Suppressor macrophage treated with lipopolysaccharide for 1 hour (primary cell): ENCODE measurements around the gene SCAMP5.

Experiments used
- DNase-seq, 3 donors: peaks; one replicate each; pipeline ENCODE4 v3.0.0-alpha.2; 2020 to 2022

Gene SCAMP5

DNA sequence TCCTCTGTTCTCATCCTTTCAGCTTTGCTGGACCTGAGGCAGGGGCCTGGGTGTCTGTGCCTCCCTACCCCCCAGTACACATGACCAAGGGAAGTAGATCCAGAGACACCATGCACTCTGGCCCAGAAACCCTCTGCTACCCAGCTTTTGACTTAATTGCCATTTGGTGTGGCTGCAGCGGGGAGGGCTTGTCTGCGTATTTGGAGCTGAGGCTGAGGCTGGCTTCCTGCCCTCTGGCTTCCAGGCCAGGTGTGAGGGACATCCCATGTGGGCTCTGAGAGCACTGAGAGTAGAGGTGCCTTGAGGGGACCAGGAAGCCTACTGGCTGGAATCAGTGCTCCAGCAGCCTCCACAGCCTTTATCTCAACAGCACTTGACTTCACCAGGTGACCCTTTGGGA, 54.9 kb downstream of the SCAMP5 start:
- no peak for DNase-seq

- peak; percentile 44 to 71 (median 65) for DNase-seq
Observed at GRCh38 chr15:75051191-75051608, 55.8 kb downstream of the SCAMP5 start.

DNA sequence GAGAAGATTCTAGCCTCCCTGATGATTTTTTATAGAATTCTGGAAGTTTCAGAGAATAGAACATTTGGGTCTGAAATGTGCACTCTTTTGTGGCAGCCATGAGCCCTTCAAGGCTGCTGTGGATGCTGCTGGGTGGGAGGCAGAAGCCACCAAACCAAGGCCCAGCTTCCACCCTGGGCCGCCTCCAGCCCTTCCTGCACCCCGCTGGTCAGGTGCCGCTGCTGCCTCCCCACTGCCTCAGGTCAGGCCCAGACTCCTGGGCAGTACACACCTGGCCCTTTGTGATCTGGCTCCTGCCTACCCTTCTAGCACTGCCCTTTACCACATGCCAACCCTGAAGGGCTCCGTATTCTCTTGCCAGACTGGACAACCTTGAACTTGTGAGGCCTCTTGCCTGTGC, 56.3 kb downstream of the SCAMP5 start:
- DNase-seq, result no peak

DNA sequence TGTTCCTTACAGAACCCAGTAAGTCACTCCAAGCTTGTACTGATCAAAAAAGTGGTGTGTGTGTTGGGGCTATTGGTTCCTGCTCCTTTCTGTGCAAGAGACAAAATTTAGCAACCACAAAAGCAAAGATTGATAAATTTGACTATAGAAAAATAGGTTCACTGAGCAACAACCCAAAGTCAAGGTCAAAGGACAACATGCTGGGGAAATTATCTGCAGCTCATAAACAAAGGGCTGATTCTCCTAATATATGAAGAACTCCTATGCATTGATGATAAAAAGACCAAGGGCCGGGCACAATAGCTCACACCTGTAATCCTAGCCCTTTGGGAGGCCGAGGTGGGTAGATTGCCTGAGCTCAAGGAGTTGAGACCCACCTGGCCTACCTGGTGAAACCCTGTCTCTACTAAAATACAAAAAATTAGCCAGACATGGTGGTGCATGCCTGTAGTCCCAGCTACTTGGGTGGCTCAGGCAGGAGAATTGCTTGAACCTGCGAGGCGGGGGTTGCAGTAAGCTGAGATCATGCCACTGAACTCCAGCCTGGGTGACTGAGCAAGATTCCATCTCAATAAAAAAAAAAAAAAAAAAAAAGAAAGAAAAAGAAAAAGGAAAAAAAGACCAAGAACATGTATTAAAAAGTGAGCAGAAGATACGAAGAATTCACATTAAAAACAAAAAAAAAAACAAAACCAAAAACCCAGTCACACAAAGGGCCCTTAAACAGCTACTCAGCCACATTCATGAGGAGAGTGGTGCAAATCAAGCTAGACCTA, 57.8 kb downstream of the SCAMP5 start:
- DNase-seq, result no peak

- DNase-seq, result no peak
Observed at GRCh38 chr15:75053748-75054125, 58.4 kb downstream of the SCAMP5 start.

DNA sequence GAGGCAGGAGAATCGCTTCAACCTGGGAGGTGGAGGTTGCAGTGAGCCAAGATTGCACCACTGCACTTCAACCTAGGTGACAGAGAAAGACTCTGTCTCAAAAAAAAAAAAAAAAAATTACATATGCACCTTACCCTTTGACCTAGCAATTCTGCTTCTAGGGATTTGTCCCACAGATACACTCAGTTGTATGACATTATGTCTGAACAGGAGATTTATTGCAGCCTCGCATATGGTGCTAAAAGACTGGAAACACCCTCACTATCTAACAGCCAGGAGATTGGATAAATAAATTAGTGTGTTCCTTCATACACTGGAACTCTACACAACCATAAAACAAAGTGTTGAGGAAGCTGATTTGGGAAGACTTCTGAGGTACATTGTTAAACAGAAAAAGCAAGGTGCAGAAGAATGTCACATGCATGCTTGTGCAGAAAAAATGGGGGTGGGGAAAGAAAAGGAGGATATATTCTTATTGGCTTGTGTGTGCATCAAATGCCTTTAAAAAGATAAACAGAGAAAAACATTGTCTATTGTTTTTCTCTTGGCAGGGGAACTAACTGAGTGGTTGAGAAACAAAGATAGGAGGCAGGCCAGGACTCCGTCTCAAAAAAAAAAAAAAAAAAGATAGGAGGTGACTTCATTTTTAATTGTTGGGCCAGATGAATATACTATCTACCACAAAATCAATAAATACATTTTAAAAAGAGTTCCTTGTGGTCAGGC, 59.0 kb downstream of the SCAMP5 start:
- DNase-seq, result no peak

- no peak for DNase-seq
Observed at GRCh38 chr15:75056036-75056435, 60.7 kb downstream of the SCAMP5 start.

GRCh38 chr15:75058127-75058905, 63.0 kb downstream of the SCAMP5 start:
- no peak for DNase-seq

DNA sequence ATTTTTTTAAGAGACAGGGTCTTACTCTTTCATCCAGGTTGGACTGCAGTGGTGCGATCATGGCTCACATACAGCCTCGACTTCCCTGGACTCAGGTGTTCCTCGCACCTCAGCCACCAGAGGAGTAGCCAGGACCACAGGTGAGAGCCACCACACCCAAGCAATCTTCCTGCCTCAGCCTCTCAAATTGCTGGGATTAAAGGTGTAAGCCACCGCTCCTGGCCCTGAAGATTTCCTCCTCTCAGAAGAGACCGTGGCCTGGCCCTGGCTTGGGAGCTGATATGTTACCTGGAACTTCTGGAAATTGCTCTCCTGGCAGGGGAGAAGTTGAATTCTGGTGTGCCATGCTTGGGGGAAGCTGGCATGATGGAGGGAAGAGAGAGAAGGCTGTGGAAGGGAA, 64.2 kb downstream of the SCAMP5 start:
- no peak for DNase-seq

GRCh38 chr15:75061272-75061671, 65.9 kb downstream of the SCAMP5 start:
- DNase-seq, result peak; percentile 44 to 66 (median 66)

DNA sequence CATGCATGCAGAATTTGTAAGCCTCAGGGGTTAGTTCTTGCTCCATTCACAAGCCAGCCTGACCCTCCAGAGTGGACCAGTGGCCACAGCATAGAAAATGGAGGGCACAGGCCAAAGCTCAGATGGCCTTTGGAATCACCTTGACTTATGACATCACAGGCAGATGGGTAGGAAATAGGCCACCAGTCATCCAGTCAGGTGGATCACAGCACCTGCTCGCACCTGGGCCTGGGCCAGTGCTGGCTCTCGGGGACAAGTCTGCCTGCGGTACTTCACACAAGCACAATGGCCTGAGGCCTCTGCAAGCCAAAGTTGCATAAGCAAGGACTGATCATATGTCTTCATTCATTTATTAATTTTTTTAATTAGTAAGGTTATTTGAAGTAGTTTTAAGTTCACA, 67.3 kb downstream of the SCAMP5 start:
- no peak for DNase-seq

DNA sequence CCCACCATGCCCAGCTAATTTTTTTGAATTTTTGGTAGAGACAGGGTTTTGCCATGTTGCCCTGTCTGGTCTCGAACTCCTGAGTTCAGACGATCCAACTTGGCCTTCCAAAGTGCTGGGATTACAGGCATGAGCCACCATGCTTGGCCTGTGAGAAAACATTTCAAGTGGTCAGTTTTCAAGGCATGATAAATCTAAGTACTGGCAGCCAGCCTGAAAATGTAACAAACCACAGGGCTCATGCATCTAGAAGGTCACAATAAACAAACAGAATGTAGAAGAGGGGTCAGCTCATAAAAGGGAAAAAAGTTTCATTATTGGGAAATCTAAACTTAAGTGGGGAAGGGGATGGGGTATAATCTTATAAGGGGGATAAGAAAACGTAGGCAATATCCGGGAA, 68.0 kb downstream of the SCAMP5 start:
- no peak for DNase-seq

GRCh38 chr15:75063889-75064288, 68.5 kb downstream of the SCAMP5 start:
- DNase-seq, result no peak

- peak; percentile 56 to 70 (median 60) for DNase-seq
Observed at GRCh38 chr15:75064846-75065245, 69.5 kb downstream of the SCAMP5 start.

GRCh38 chr15:75065467-75065850, 70.1 kb downstream of the SCAMP5 start:
- no peak for DNase-seq

- DNase-seq, result no peak
Observed at GRCh38 chr15:75065851-75066509, 70.6 kb downstream of the SCAMP5 start.

DNA sequence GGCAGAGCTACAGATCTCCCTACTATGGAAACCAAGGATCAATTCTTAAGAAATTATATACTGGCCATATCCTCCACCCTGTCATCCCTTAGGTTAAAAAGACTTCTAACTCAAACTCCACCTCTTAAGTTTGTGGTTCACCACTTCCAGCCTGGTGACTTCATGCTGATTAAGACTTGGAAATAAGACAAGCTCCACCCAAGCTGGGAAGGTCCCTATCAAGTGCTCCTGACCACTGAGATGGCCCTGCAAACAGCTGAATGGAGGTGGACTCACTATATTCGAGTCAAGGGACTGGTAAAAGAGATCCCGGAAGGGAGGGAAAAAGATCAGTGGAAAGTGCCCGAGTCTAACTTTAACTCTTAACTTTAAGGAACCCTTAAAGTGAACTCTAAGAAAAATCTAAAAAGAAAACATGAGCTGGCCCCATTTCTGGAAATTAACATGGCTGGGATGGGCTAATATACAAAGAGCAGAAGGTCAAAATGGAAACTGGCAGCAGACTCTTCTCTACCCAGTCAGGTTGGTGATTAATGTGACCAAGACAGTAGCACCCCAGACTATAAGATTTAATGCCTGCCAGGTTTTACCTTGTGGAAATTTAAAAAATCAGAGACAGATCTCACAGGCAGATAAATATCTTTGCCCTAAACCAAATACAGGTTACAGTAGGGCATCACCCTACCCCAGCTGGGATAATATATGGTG, 71.9 kb downstream of the SCAMP5 start:
- DNase-seq, result peak; percentile 87 to 92 (median 90)

DNA sequence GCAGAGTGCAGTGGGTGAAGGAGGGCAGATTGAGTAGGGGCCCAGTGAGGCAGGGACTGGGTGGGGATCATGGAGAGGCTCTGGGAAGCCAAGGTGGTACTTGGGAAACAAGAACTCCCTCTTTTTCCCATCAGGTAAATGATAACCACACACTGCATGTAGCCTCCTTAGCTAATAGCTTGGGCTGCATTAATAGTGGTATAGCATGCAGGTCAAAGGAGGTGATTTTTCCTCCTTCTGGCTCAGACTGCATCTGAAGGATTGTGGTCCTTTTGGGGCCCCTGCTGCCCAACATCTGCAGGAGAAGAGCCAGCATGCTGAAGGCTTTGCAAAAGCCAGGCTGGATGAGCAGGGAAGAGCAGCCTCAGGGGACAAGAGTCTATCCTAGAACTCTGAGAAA, 73.4 kb downstream of the SCAMP5 start:
- no peak for DNase-seq

GRCh38 chr15:75069301-75069925, 74.0 kb downstream of the SCAMP5 start:
- DNase-seq, result peak; percentile 86 to 92 (median 89)

DNA sequence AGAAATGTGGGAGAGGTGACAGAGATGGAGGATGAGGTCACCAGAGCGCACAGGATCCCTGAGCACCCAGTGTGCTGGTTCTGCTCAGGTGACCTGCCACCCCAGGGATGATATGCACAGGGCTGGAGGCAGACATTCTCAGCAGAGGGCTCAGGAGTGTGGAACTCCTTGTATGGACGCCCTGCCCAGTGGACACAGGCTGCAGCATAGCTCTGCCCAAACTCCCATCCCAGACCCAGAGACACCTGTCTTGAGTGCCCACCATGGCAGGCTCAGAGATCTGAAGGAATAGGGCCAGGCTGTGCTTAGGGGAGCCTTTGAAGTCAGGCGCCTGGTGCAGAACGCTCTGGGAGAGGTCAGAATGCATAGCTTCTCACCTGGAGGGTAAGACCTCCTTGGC, 75.3 kb downstream of the SCAMP5 start:
- no peak for DNase-seq
